Neutrophil (primary cell): ENCODE results near the gene NOX3.
"Not testable (repeated sequence)": the region's sequence is repeated elsewhere in the genome, so short reads cannot be mapped to it uniquely, and the experiment has no call there.

Source experiments
- H3K27ac ChIP-seq: fragments of 200-600 bp; sonication (generic); 2 replicates; pipeline ENCODE4 v1.5.1; 2016; ENCODE audit warnings: mild to moderate bottlenecking, moderate library complexity
- H3K27me3 ChIP-seq: fragments of 200-600 bp; sonication (generic); 2 replicates; pipeline ENCODE4 v1.6.0; 2016; ENCODE audit warnings: mild to moderate bottlenecking
- H3K36me3 ChIP-seq: fragments of 200-600 bp; sonication (generic); 2 replicates; pipeline ENCODE4 v1.5.1; 2017
- H3K4me1 ChIP-seq, 2 experiments: fragments of 200-600 bp in 1 of 2; sonication (generic) in 1 of 2; 1 replicate in 1 of 2; 2 replicates in 1 of 2; pipeline versions ENCODE4 v1.5.1 to v1.6.1; 2013 to 2016; ENCODE audit warnings: low read depth in 1 of 2, low read length in 1 of 2, mild to moderate bottlenecking in 1 of 2, moderate library complexity in 1 of 2; ENCODE audit not compliant: control insufficient read depth in 1 of 2, insufficient read depth in 1 of 2
- H3K4me3 ChIP-seq, 2 experiments: fragments of 200-600 bp in 1 of 2; sonication (generic) in 1 of 2; 1 replicate in 1 of 2; 2 replicates in 1 of 2; pipeline ENCODE4 v1.5.1; 2013 to 2016; ENCODE audit warnings: low read depth in 1 of 2, low read length in 1 of 2, mild to moderate bottlenecking in 1 of 2, moderate library complexity in 1 of 2
- H3K9me3 ChIP-seq: fragments of 200-600 bp; sonication (generic); 2 replicates; pipeline ENCODE4 v1.5.1; 2016
- TF ChIP-seq, protein P1 (sequence below): fragments of 200-600 bp; sonication (generic); IDR thresholded peaks from 2 replicates; pipeline ENCODE4 v1.5.1; 2016; ENCODE audit warnings: antibody characterized with exemption

NOX3 gene

DNA sequence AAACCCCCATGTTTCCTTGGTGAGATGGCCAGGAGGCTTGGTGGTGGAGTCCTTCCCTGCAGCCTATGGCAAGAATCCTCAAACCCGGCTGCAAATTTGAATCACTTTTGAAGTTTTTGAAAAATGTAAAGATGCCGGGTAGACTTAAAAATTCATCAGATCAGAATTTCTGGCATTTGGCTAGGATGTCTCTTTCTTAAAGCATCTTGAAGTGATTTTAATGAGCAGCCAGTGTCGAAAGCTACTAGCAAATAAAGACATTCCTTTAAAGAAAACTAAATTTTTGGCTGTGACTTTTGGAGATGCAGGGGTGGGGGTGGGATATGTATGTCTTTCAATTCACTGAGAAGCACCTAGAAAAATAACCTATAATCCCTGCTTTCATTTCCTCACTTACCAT is 25.6 kb upstream of the NOX3 start:
- no peaks in the 10 kb centered on the region for H3K27me3 ChIP-seq
- H3K36me3 ChIP-seq: no peaks in the 10 kb centered on the region
- TF ChIP-seq, protein P1, sequence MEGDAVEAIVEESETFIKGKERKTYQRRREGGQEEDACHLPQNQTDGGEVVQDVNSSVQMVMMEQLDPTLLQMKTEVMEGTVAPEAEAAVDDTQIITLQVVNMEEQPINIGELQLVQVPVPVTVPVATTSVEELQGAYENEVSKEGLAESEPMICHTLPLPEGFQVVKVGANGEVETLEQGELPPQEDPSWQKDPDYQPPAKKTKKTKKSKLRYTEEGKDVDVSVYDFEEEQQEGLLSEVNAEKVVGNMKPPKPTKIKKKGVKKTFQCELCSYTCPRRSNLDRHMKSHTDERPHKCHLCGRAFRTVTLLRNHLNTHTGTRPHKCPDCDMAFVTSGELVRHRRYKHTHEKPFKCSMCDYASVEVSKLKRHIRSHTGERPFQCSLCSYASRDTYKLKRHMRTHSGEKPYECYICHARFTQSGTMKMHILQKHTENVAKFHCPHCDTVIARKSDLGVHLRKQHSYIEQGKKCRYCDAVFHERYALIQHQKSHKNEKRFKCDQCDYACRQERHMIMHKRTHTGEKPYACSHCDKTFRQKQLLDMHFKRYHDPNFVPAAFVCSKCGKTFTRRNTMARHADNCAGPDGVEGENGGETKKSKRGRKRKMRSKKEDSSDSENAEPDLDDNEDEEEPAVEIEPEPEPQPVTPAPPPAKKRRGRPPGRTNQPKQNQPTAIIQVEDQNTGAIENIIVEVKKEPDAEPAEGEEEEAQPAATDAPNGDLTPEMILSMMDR: no peak
- H3K9me3 ChIP-seq: no peaks in the 10 kb centered on the region
- H3K27ac ChIP-seq: no peak overlapping the region
- no peaks in the 10 kb centered on the region for H3K4me1 ChIP-seq
- H3K4me3 ChIP-seq: no peak overlapping the region

DNA sequence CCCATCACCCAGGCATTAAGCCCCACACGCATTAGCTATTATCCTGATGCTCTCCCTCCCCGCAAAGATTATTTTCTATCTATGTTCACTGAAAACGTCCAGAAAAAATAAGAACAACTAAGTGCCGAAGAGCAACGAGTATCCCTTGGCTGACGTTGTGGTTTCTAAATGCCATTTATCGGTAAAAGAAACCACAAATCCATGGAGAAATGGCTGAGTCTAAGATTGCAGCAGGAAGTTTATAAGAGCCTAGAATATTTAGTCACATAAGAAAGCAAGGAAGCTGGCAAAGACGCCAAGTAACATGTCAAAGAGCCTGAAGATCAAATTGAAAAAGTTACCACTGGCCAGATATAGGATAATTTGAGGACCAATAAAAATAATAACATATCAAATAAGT is 18.1 kb upstream of the NOX3 start:
- Histone ChIP-seq H3K36me3 (no peaks in the 10 kb centered on the region), H3K4me1 (no peaks in the 10 kb centered on the region), H3K9me3 (no peaks in the 10 kb centered on the region), H3K27me3 (no peaks in the 10 kb centered on the region), H3K4me3 (no peak overlapping the region), H3K27ac (no peak overlapping the region)
- TF ChIP-seq, protein P1: no peak

DNA sequence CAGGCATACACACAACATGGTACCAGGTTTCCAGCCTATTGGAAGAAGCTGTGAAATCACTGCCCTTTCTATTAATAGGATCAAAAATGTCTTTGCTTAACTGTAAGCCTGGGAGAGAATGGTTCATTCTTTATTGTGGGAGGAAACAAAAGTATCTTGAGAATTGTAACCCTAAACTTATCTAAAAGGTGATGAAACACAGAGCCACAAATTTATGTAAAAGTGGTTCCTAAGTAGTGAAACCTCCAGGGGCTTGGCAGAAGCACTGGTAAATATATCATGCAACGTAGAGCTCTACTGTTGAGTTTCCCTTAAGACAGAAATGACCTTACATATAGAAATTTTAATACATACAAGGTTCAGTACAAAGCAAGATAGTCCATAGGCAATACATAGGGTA is 17.2 kb upstream of the NOX3 start:
- Histone ChIP-seq H3K4me3 (no peak overlapping the region), H3K36me3 (no peaks in the 10 kb centered on the region), H3K9me3 (no peaks in the 10 kb centered on the region), H3K4me1 (no peaks in the 10 kb centered on the region), H3K27ac (no peak overlapping the region), H3K27me3 (no peaks in the 10 kb centered on the region)
- TF ChIP-seq, protein P1: no peak

DNA sequence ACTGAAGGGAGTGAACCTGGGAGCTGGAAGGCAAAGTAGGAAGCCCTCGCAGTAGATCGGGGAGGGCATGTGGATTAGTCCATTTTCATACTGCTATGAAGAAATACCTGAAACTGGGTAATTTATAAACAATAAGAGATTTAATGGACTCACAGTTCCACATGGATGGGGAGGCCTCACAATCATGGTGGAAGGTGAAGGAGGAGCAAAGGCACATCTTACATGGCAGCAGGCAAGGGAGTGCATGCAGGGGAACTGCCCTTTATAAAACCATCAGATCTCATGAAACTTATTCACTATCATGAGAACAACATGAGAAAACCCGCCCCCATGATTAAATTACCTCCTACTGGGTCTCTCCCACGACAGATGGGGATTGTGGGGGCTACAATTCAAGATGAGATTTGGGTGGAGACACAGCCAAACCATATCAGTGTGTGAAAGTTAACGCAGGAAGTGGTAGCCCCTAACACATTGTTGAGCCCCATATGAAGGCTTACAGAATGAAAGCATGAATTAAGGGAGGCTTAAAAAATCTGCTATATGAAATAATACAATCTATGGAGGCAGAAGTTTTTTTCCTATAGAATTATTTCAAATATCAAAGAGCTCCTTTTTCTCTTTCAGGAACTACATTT is 15.5 kb upstream of the NOX3 start:
- not testable (repeated sequence) for H3K4me1 ChIP-seq, H3K27me3 ChIP-seq, H3K4me3 ChIP-seq, H3K27ac ChIP-seq, H3K9me3 ChIP-seq, H3K36me3 ChIP-seq

DNA sequence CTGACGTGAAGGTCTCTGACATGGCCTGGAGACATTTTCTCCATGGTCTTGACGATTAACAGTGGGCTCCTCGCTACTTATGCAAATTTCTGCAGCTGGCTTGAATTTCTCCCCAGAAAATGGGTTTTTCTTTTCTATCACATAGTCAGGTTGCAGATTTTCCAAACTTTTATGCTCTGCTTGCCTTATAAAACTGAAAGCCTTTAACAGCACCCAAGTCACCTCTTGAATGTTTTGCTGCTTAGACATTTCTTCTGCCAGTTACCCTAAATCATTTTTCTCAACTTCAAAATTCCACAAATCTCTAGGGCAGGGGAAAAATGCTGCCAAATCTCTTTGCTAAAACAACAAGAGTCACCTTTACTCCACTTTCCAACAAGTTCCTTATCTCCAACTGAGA is 12.9 kb upstream of the NOX3 start:
- not testable (repeated sequence) for H3K27me3 ChIP-seq, H3K4me1 ChIP-seq, H3K36me3 ChIP-seq, H3K4me3 ChIP-seq, H3K27ac ChIP-seq, H3K9me3 ChIP-seq

DNA sequence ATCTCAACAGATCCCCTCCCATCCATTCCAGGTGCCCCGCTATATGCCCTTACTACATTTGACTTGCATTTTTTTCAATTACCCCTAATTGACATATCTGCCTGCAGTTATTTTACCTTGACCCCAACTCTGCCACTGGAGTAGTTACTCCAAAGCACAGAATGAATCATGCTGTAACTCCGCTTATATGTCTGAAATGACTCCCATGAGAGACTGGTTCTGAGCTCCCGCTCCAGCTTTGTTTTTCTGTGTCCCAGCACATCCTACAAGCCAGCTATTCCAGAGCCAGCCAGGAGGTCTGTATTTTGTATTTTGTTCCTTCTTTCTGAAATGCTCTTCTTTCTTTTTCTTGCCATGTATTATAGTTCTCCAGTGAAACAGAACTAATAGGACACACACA is 10.9 kb upstream of the NOX3 start:
- H3K4me1 ChIP-seq: no peaks in the 10 kb centered on the region
- no peak overlapping the region for H3K27ac ChIP-seq
- no peaks in the 10 kb centered on the region for H3K9me3 ChIP-seq
- no peak overlapping the region for H3K4me3 ChIP-seq
- no peaks in the 10 kb centered on the region for H3K36me3 ChIP-seq
- TF ChIP-seq, protein P1: no peak
- H3K27me3 ChIP-seq: no peaks in the 10 kb centered on the region

DNA sequence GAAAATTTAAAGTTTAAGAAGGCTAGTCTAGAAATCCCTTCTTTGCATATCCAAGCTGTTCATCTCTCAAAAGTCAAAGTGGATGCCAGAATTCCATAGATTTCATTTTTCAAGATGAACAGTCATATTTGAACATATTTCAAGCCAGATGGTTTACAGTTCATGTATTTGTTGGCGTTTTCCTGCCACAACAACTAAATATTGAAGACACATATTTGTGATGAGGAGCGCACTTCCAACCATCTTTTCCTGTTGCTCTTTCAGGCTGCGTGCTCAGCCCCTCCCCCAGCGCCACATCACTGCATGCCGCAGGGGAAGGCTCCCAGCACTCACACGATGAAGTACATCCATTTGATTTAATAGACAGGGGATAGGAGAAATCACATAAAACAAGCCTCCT is 5.9 kb upstream of the NOX3 start:
- Histone ChIP-seq H3K4me1 (no peaks in the 10 kb centered on the region), H3K27me3 (no peaks in the 10 kb centered on the region), H3K36me3 (no peaks in the 10 kb centered on the region), H3K27ac (no peak overlapping the region), H3K9me3 (no peaks in the 10 kb centered on the region), H3K4me3 (no peak overlapping the region)
- TF ChIP-seq, protein P1: no peak
